BLaER1 (cell line): ENCODE measurements around the gene LRP1.

Experiments
- H3K27ac ChIP-seq: shearing (Covaris generic); formaldehyde crosslinking; 2 replicates; pipeline ENCODE4 v1.8.1; 2022
- H3K27me3 ChIP-seq: shearing (Covaris generic); formaldehyde crosslinking; 2 replicates; pipeline ENCODE4 v1.8.1; 2022
- H3K36me3 ChIP-seq: shearing (Covaris generic); formaldehyde crosslinking; 2 replicates; pipeline ENCODE4 v1.8.1; 2022
- H3K4me1 ChIP-seq: shearing (Covaris generic); formaldehyde crosslinking; 2 replicates; pipeline ENCODE4 v1.8.1; 2022
- H3K4me2 ChIP-seq: shearing (Covaris generic); formaldehyde crosslinking; 2 replicates; pipeline ENCODE4 v1.8.1; 2022
- H3K4me3 ChIP-seq: shearing (Covaris generic); formaldehyde crosslinking; 2 replicates; pipeline ENCODE4 v1.8.1; 2022
- H3K9ac ChIP-seq: shearing (Covaris generic); formaldehyde crosslinking; 2 replicates; pipeline ENCODE4 v1.8.1; 2022
- H3K9me3 ChIP-seq: shearing (Covaris generic); formaldehyde crosslinking; 2 replicates; pipeline ENCODE4 v1.8.1; 2022
- H4K20me1 ChIP-seq: shearing (Covaris generic); formaldehyde crosslinking; 2 replicates; pipeline ENCODE4 v1.8.1; 2022
- Cebpa-rat ChIP-seq: shearing (Covaris generic); IDR thresholded peaks from 2 replicates; pipeline ENCODE4 v1.8.1; 2022

The LRP1 gene

DNA sequence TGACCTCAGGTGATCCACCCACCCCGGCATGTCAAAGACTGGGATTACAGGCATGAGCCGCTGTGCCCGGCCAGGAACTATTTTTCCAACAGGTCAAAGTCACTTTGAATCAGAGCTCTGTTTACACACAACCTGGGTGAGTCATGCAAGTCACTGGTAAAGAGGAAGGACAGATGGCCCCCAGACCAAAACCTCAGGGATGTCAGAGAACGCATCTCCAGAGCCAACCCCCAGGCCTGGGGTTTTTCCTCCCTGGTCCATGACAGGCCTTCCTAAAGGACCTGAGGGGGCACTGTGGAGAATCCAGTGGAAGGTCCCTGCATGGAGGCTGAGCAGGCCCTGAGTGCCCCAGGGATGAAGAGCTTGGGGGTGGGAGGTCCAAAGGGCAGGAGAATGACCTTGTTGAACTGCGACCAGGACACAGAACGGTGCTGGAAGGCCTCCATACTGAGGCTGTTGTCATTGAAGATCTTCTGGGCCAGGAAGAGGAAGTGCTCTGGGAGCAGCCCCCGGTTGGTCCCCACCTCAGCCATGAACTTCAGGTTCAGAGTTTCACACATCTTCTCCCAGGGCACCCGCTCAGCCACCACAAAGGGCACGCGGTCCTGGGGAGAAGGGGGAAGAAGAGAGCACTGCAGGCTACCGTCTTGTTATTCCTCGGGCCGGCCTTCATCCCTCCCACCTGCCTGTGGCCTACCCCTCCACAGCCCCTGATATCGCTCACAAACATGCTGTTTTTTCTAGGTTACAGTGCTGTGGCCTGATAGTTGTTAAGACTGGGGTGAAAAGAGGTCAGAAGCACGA is 26.2 kb upstream of the LRP1 start:
- no peak overlapping the region for H3K4me3 ChIP-seq
- H3K36me3 ChIP-seq = peaks cover 92% of the 10 kb centered on the region
- peaks cover 41% of the 10 kb centered on the region for H3K4me1 ChIP-seq
- peak overlapping the region; percentile 24; the same call in 1 of the 2 replicates for H3K27ac ChIP-seq
- no peaks in the 10 kb centered on the region for H3K27me3 ChIP-seq
- H3K9me3 ChIP-seq = no peaks in the 10 kb centered on the region
- no peak for TF ChIP-seq Cebpa-rat
- peaks cover 29% of the 10 kb centered on the region for H4K20me1 ChIP-seq
- H3K4me2 ChIP-seq = no peak overlapping the region
- H3K9ac ChIP-seq = no peak overlapping the region

DNA sequence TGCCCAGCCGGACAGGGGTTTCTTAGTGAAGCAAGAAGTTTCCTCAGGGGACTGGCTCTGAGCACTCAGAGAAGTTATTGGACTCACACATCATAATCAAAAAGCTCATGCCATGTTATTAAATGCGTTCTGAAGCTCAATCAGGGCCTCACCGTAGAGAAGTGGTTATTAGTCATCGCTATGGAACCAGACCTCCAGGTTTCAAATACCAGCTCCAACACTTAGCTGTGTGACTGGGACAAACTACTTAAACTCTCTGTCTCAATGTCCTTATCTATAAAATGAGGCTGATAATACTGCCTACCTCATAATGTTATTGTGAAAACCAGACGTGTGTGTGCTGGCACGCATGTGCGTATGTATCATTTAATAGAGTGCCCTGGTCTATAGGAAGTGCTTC is 24.4 kb upstream of the LRP1 start:
- Histone ChIP-seq H3K4me2 (no peak overlapping the region), H3K27me3 (no peaks in the 10 kb centered on the region), H3K4me1 (peaks cover 37% of the 10 kb centered on the region), H4K20me1 (peaks cover 47% of the 10 kb centered on the region), H3K4me3 (no peak overlapping the region), H3K27ac (no peak overlapping the region), H3K9ac (no peak overlapping the region), H3K9me3 (no peaks in the 10 kb centered on the region), H3K36me3 (peaks cover 92% of the 10 kb centered on the region)
- no peak for TF ChIP-seq Cebpa-rat

DNA sequence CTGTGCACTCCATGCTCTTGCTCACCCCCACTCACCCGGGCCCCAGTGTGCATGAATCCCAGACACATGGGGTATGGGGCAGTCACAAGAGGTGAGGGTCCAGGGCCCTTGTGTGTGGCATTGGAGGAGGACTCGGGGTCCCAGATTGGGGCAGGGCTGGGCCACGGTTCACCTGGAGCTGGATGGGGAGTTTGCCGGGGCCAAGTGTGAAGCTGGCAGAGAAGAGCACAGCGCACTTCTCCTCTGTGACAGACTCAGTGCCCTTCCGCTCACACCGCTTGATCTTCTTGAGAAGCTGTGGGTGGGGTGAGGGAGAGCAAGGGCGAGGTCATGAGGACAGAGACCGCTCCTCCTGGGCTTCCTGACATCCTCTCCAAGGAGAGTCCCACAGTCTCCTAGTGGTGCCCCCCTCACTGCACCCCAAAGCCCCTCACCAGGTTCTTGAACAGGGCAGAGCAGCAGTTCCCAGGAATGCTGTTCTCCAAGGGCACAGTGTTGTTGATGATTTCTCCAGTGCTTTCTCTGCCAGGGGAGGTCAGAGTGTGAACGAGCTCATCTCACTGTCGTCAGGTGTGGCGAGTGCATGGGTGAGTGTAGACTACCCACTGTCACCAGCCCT is 23.9 kb upstream of the LRP1 start:
- no peak for TF ChIP-seq Cebpa-rat
- peaks cover 87% of the 10 kb centered on the region for H3K36me3 ChIP-seq

DNA sequence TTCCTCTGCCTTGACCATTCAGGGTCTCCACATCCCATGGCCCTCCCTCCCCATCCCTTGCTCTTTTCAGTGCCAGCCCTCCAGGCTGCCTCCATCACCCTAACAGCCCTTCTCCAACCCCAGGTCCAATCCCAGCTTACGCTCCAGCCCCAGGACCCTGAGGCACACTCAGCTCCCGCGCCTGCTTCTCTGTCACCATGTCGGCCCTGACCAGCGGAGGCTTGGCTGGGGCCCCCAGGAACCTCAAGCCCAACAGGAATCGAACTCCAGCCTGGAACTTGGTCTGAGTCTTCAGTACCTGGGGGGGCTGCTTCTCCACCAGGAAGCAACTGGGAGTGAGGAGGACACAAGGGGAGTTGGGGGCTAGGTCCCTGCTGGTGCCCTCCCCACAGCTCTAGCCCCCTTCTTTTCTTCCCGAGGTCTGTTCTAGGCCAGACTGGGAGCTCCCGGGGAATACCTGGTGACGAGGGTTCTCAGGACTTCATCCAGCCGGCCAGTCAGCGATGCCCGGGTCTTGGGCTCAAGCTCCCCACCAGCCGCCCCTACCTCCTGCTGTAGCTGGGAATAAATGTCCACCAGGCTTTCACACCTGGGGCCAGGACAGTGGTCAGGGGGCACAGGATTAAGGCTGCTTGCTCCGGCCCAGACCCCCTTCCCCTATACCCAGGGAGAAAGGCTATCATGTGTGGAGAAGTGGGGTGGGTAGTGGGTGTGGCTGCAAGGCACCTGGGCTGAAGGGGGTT is 23.1 kb upstream of the LRP1 start:
- Histone ChIP-seq H3K27ac (no peak overlapping the region), H3K4me3 (no peak overlapping the region), H4K20me1 (peaks cover 52% of the 10 kb centered on the region), H3K9me3 (no peaks in the 10 kb centered on the region), H3K27me3 (no peaks in the 10 kb centered on the region), H3K9ac (no peak overlapping the region), H3K4me1 (peaks cover 37% of the 10 kb centered on the region), H3K4me2 (no peak overlapping the region), H3K36me3 (peaks cover 79% of the 10 kb centered on the region)
- TF ChIP-seq Cebpa-rat = no peak

More for the DNA sequence above, 23.9 kb upstream of the LRP1 start:
- Histone ChIP-seq H3K9me3 (no peaks in the 10 kb centered on the region), H4K20me1 (peaks cover 49% of the 10 kb centered on the region), H3K4me2 (no peak overlapping the region), H3K9ac (no peak overlapping the region), H3K4me3 (no peak overlapping the region), H3K27me3 (no peaks in the 10 kb centered on the region), H3K4me1 (peaks cover 37% of the 10 kb centered on the region), H3K27ac (no peak overlapping the region)

DNA sequence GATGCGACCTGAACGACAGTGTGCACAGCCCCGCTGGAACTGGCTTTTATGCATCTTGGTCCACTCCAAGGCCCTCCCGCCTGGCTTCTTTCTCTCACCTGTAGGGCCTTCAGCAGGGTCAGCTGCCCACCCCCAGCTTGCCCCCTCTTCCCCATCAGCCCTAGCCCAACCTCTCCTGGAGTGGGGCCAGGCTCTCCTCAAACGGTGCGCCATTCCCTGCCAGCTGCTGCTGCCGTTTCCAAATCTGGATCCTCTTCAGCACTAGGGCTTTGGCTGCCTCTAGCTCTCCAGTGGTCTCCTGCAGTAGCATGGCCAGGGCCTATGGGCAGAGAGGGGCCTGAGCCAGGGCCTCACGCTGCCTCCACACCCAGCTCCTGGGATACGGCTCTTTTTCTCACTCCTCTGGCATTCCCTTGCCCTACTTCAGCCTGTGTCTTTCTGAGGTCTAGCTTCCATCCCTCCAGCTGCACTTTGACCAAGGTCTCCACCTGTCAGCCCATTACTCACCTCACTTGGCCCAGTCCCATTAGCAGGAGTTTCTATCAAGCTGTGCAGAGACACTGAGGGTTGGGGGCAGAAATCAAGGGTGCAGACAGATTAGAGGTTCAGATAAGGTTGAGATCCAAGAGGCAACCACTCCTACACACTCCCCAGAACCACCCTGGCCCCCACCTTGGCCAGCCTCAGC is 22.1 kb upstream of the LRP1 start:
- H3K4me1 ChIP-seq = peaks cover 35% of the 10 kb centered on the region
- no peak overlapping the region for H3K27ac ChIP-seq
- H3K36me3 ChIP-seq = peaks cover 77% of the 10 kb centered on the region
- peaks cover 52% of the 10 kb centered on the region for H4K20me1 ChIP-seq
- H3K9me3 ChIP-seq = no peaks in the 10 kb centered on the region
- no peak for TF ChIP-seq Cebpa-rat
- H3K4me3 ChIP-seq = no peak overlapping the region
- no peaks in the 10 kb centered on the region for H3K27me3 ChIP-seq
- no peak overlapping the region for H3K4me2 ChIP-seq
- H3K9ac ChIP-seq = no peak overlapping the region

DNA sequence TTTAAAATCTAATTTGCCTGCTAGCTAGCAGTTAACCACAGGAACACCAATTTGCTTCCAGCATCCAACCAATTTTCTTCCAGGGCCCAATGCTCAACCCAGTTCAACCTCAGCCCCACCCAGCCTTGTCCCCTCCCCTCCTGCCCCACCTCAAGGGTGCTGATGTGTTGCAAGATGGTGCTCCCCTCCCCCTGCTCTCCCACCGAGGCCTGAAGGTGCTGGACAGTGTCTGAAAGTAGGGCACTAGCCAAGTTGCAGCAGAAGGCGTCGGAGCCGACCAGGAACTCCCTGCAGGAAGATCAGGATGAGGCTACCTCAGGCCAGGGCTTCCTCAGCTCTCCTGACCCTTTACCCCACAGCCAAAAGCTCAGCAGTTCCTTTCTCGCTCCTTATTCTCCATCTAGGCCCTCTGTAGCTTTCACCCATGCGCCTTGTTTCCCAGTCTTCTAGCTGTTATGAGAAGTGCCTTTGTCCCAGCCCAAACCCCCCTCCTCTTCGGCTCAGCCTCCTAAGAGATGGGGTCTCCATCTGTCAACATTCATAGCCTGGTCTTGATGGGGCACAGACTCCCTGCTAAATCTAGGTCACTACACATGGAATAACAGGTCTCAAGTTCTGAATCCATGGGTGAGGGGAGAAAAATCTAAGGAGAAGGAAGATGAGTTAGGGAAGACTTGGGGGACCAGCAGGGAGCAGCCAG is 20.7 kb upstream of the LRP1 start:
- Histone ChIP-seq H3K9me3 (no peaks in the 10 kb centered on the region), H3K4me1 (peaks cover 32% of the 10 kb centered on the region), H3K4me2 (0 out of 2 replicates have a peak overlapping the region, but pooled peaks have one; percentile 99), H3K27ac (no peak overlapping the region), H4K20me1 (peaks cover 52% of the 10 kb centered on the region), H3K9ac (peak overlapping the region; percentile 38; the same call in 1 of the 2 replicates), H3K36me3 (peaks cover 63% of the 10 kb centered on the region), H3K27me3 (no peaks in the 10 kb centered on the region), H3K4me3 (no peak overlapping the region)
- TF ChIP-seq Cebpa-rat = no peak

DNA sequence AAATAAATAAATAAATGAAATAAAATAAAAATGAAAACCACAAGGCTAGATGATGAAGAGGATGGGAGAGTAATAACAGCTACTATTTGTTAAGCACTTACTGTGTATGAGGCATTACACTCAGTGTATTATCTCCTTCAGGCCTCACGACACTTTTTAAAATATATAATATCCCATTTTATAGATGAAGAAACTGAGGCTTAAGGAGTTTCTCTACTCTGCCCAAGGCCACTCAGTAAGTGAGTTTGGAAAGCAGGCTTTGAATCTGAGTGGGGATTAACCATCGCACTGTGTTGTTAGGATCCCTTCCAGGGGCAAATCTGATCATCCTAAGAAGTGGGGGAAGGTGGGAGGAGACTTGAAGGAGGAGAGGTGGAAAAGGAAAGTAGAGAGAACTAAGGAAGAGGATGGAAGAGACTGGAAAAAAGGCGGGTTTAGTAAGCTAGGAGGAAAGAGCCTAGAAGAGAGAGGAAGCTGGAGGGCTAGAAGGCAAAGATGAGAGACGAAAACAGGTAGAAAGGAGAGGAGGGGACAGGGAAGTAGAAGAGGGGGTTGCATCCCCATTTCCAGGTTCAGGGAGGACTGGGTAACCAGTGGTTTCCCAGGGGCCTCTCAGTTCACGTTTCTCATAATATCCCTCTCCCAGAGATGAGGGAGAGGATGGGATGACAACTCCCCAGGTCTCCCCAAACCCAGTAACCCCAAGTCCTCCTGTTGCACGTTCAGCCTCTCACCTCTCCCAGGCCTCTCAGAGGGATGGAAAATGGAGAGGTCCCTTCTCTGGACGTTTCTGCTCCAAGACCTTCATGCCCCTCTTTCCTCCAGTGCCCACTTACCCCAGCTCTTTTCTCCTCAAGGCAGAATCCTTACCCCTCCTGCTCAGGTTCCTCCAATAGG is 18.8 kb upstream of the LRP1 start:
- H3K9ac ChIP-seq = peak overlapping the region; percentile 95

More for the DNA sequence above, 18.8 kb upstream of the LRP1 start:
- Histone ChIP-seq H3K4me2 (peak overlapping the region; percentile 99), H3K4me3 (peak overlapping the region; percentile 94), H3K4me1 (peaks cover 35% of the 10 kb centered on the region), H3K36me3 (peaks cover 44% of the 10 kb centered on the region), H3K27ac (peak overlapping the region; percentile 93), H3K27me3 (no peaks in the 10 kb centered on the region), H3K9me3 (no peaks in the 10 kb centered on the region), H4K20me1 (peaks cover 52% of the 10 kb centered on the region)
- TF ChIP-seq Cebpa-rat = no peak
